ENCODE results near the gene PLCL2. TPM values are rescaled to one million over a fixed set of nuclear protein-coding genes. Genes with fewer than 3 reads are reported as not detected.
A peak's percentile ranks its signal among the peaks of the same experiment; 100 is the strongest.

The PLCL2 gene
- polyA plus RNA-seq, 4 donors: 14.7 to 18.3 (median 16.1) TPM

DNA sequence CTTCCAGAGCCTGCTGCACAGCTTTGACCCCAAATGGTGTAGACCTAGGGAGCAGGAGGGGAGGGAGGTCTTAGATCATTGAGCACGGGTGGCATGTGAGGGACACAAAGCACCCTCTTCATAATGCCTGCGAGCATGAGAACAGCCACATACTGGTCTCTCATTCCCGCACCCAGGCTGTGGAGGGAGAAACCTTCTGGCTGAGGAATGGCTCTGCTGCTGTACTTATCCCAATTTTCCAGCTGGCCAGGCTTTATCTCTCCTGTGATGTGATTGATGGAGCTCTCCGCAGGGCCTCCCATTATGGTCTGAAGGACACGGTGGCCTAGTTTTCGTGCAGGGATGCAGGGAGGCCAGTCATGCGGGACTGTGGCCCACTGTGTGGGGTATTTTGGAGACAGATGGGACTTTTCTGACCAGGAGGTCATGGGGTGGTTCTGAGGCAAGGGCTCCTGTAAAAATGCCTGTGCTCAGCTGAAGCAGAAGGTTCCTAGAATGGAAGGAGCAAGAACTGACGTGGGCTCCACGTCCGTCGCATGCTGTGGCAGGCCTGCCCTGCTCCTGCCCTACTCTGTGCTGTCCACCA is 251.5 kb downstream of the PLCL2 start:
- DNase-seq (ENCODE audit: low read depth in 4 of 4, low spot score in 3 of 4): peak; percentile 20 to 60 (median 49)

DNA sequence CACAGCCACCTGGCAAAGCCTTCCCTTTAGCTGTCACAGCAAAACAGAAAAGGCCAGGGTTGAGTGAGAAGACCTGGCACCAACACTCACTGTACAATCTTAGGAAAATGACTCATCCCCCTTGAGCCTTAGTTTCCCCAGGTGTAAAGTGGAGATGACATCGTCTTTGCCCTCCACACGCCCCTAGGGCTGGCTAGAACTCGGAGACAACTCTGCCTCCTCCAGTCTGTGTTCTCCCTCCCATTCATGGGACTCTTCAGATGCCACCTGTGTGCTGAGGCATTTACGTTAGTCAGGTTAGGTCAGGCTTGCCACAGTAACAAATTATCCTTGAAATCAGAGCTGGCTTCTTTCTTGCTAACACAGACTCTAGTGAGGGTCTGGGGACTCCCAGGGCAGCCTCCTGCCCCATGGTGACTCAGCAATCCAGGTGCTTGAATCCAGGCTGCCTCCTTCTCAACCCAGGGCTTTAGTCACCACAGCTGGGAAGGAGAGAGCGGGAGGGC is 252.6 kb downstream of the PLCL2 start:
- DNase-seq (ENCODE audit: low read depth in 4 of 4, low spot score in 3 of 4): no peak

DNA sequence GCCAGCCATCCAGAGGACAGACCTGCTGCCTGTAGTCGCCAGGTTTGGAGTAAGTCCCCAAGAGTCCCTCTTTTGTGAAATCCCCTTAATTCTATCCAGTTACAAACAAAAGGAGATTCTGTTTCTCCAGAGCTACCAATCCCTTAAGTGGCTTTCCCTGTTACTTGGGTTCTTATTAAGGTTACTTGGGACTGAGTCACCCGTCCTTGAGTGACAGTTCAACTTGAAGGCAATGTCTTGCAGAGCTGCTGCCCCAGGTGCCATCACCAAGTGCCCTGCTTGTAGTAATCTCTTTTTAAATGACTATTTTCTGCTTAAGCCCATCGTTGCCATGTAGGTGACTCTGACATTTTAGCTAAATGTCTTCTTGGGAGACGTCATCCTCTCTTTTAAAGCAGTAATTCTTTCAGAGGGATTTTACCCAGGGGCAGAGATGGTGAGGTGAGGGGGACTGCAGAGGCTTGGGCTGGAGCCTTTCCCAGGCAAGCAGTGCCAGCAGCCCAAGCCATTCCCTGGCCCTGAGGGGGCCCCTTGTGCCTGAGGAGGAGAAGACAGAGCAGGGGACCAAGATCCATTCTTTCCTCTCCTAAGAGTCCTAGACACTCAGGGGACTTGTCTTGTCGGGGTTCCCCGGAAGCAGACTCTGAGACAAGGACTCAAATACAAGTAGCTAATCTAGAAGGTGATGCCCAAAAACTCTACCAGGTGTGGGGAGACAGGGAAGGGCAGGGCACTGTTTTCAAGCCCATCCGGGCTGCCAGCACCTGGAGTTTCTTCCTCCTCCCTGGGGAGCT is 253.7 kb downstream of the PLCL2 start:
- DNase-seq (ENCODE audit: low read depth in 4 of 4, low spot score in 3 of 4): no peak
